ENCODE data around the gene CYB5R2.

Gene CYB5R2

GRCh38 chr11:7655253-7656217 lies 17.8 kb downstream of the CYB5R2 start:
- no peak overlapping the region for H3K4me3 ChIP-seq (ENCODE audit: low read depth, low read length)
- in situ Hi-C loops (cut with HindIII; ENCODE audit: low sequenced_read_pairs) = no loop called here
- no peak for DNase-seq (ENCODE audit: low read depth, low spot score)
- TF ChIP-seq, protein P1, sequence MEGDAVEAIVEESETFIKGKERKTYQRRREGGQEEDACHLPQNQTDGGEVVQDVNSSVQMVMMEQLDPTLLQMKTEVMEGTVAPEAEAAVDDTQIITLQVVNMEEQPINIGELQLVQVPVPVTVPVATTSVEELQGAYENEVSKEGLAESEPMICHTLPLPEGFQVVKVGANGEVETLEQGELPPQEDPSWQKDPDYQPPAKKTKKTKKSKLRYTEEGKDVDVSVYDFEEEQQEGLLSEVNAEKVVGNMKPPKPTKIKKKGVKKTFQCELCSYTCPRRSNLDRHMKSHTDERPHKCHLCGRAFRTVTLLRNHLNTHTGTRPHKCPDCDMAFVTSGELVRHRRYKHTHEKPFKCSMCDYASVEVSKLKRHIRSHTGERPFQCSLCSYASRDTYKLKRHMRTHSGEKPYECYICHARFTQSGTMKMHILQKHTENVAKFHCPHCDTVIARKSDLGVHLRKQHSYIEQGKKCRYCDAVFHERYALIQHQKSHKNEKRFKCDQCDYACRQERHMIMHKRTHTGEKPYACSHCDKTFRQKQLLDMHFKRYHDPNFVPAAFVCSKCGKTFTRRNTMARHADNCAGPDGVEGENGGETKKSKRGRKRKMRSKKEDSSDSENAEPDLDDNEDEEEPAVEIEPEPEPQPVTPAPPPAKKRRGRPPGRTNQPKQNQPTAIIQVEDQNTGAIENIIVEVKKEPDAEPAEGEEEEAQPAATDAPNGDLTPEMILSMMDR (IDR thresholded peaks at IDR 0.05; ENCODE audit: low read depth, low read length) = no peak

- no peak for DNase-seq (ENCODE audit: low read depth, low spot score)
- TF ChIP-seq, protein P1 (IDR thresholded peaks at IDR 0.05; ENCODE audit: low read depth, low read length) = no peak
- in situ Hi-C loops (cut with HindIII; ENCODE audit: low sequenced_read_pairs) = no loop called here
- no peak overlapping the region for H3K4me3 ChIP-seq (ENCODE audit: low read depth, low read length)
Measured at GRCh38 chr11:7654195-7654705, 19.1 kb downstream of the CYB5R2 start.

- TF ChIP-seq, protein P1 (IDR thresholded peaks at IDR 0.05; ENCODE audit: low read depth, low read length) = no peak
- no peak for DNase-seq (ENCODE audit: low read depth, low spot score)
- in situ Hi-C loops (cut with HindIII; ENCODE audit: low sequenced_read_pairs) = no loop called here
- H3K4me3 ChIP-seq (ENCODE audit: low read depth, low read length) = no peak overlapping the region
Measured at GRCh38 chr11:7651700-7652099, 21.6 kb downstream of the CYB5R2 start.

GRCh38 chr11:7651140-7651551 lies 22.2 kb downstream of the CYB5R2 start:
- no peak overlapping the region for H3K4me3 ChIP-seq (ENCODE audit: low read depth, low read length)
- no peak for DNase-seq (ENCODE audit: low read depth, low spot score)
- TF ChIP-seq, protein P1 (IDR thresholded peaks at IDR 0.05; ENCODE audit: low read depth, low read length) = no peak
- in situ Hi-C loops (cut with HindIII; ENCODE audit: low sequenced_read_pairs) = no loop called here

GRCh38 chr11:7648264-7648663 lies 25.0 kb downstream of the CYB5R2 start:
- in situ Hi-C loops (cut with HindIII; ENCODE audit: low sequenced_read_pairs) = no loop called here
- DNase-seq (ENCODE audit: low read depth, low spot score) = no peak
- H3K4me3 ChIP-seq (ENCODE audit: low read depth, low read length) = no peak overlapping the region
- TF ChIP-seq, protein P1 (IDR thresholded peaks at IDR 0.05; ENCODE audit: low read depth, low read length) = no peak

- H3K4me3 ChIP-seq (ENCODE audit: low read depth, low read length) = no peak overlapping the region
- DNase-seq (ENCODE audit: low read depth, low spot score) = no peak
- TF ChIP-seq, protein P1 (IDR thresholded peaks at IDR 0.05; ENCODE audit: low read depth, low read length) = no peak
- in situ Hi-C loops (cut with HindIII; ENCODE audit: low sequenced_read_pairs) = no loop called here
Measured at GRCh38 chr11:7646866-7647265, 26.4 kb downstream of the CYB5R2 start.
